Measurements from ENCODE around the gene CLIC6. TPM values are rescaled to one million over a fixed set of nuclear protein-coding genes. Genes with fewer than 3 reads are reported as not detected.

CLIC6 gene
- total RNA-seq, 3 donors from 2014 or later: 0.96 to 4.8 (median 3.0) TPM

- intact Hi-C loops (cut with DNase I, micrococcal nuclease): no loop called here
- DNase-seq (peak in 2 of 3 donors; percentile 54 to 61), ATAC-seq (peak; percentile 88)
- Histone ChIP-seq H3K4me3 (no peak overlapping the region), H3K9me3 (peaks cover 8% of the 10 kb centered on the region), H3K36me3 (ENCODE audit: low read depth) (no peaks in the 10 kb centered on the region), H3K4me1 (ENCODE audit: low read depth) (peaks cover 7% of the 10 kb centered on the region)
- TF ChIP-seq, protein P1, sequence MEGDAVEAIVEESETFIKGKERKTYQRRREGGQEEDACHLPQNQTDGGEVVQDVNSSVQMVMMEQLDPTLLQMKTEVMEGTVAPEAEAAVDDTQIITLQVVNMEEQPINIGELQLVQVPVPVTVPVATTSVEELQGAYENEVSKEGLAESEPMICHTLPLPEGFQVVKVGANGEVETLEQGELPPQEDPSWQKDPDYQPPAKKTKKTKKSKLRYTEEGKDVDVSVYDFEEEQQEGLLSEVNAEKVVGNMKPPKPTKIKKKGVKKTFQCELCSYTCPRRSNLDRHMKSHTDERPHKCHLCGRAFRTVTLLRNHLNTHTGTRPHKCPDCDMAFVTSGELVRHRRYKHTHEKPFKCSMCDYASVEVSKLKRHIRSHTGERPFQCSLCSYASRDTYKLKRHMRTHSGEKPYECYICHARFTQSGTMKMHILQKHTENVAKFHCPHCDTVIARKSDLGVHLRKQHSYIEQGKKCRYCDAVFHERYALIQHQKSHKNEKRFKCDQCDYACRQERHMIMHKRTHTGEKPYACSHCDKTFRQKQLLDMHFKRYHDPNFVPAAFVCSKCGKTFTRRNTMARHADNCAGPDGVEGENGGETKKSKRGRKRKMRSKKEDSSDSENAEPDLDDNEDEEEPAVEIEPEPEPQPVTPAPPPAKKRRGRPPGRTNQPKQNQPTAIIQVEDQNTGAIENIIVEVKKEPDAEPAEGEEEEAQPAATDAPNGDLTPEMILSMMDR (IDR thresholded peaks at IDR 0.05): no peak
Observed at GRCh38 chr21:34684174-34684876, 15.5 kb downstream of the CLIC6 start.

- ATAC-seq (no peak), DNase-seq (no peak)
- intact Hi-C loops (cut with DNase I, micrococcal nuclease): no loop called here
- TF ChIP-seq, protein P1 (IDR thresholded peaks at IDR 0.05): no peak
- Histone ChIP-seq H3K36me3 (ENCODE audit: low read depth) (no peaks in the 10 kb centered on the region), H3K4me3 (no peak overlapping the region), H3K9me3 (no peaks in the 10 kb centered on the region), H3K4me1 (ENCODE audit: low read depth) (peaks cover 7% of the 10 kb centered on the region)
Observed at GRCh38 chr21:34687065-34687464, 18.3 kb downstream of the CLIC6 start.

GRCh38 chr21:34687745-34688144 is 19.0 kb downstream of the CLIC6 start:
- no peak for DNase-seq
- no peak for ATAC-seq
- Histone ChIP-seq H3K36me3 (ENCODE audit: low read depth) (no peaks in the 10 kb centered on the region), H3K9me3 (no peaks in the 10 kb centered on the region), H3K4me3 (no peak overlapping the region), H3K4me1 (ENCODE audit: low read depth) (peaks cover 14% of the 10 kb centered on the region)
- intact Hi-C loops (cut with DNase I, micrococcal nuclease): no loop called here
- TF ChIP-seq, protein P1 (IDR thresholded peaks at IDR 0.05): no peak

DNA sequence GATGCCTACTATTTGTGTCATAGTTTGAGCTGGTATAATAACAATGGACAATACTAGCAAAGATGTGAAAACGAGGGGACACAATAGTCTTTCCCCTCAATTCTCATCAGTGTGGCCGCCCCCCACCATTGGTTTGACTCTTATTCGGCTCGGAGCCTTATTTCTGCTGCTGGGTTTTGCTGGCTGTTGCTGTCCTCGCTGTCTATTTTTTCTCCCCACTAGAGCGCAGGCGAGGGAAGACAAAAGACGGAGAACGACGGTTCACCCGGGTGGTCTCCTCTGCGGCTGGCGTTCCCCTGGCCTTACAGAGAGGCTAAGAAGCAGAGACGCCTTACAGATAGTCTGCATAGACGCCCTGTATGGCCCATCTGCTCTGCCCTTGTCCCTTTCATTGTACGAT is 19.4 kb downstream of the CLIC6 start:
- intact Hi-C loops (cut with DNase I, micrococcal nuclease): no loop called here
- ATAC-seq (peak; percentile 28), DNase-seq (peak in 2 of 3 donors; percentile 58 to 84)
- Histone ChIP-seq H3K4me3 (no peak overlapping the region), H3K36me3 (ENCODE audit: low read depth) (no peaks in the 10 kb centered on the region), H3K4me1 (ENCODE audit: low read depth) (peaks cover 18% of the 10 kb centered on the region), H3K9me3 (no peaks in the 10 kb centered on the region)
- TF ChIP-seq, protein P1 (IDR thresholded peaks at IDR 0.05): no peak

DNA sequence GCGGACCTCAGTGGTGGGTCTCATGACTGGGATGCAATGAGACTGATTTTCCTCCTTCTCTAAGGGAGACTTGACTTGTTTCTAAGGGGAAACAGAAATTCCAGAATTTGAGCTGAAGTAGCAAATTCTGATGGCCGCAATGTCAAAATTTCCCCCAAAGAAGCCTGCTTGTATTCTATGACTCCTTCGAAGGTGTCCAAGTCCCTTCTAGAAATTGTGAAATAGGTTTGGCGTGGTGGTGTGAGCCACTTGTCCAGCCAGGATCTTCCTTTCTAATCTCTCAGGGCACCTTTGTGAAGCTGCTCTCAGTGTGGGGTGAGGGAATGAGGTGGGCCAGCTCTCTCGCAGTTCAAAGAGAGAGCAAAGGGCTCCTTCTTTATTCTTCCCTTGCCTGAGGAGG is 19.9 kb downstream of the CLIC6 start:
- Histone ChIP-seq H3K36me3 (ENCODE audit: low read depth) (no peaks in the 10 kb centered on the region), H3K9me3 (no peaks in the 10 kb centered on the region), H3K4me3 (no peak overlapping the region), H3K4me1 (ENCODE audit: low read depth) (peaks cover 18% of the 10 kb centered on the region)
- TF ChIP-seq, protein P1 (IDR thresholded peaks at IDR 0.05): no peak
- intact Hi-C loops (cut with DNase I, micrococcal nuclease): no loop called here
- ATAC-seq (no peak), DNase-seq (no peak)
